ENCODE measurements around the gene FGF21. TPM values are rescaled to one million over a fixed set of nuclear protein-coding genes. Genes with fewer than 3 reads are reported as not detected.

The FGF21 gene
- polyA plus RNA-seq, 2 of the 4 experiments (the other 2 are of a cell fraction): 0.06 TPM; not detected in 1

GRCh38 chr19:48726556-48726955 lies 28.8 kb upstream of the FGF21 start:
- FAIRE-seq (no peak), ATAC-seq (no peak), DNase-seq (ENCODE audit: low read depth in 1 of 2, low spot score in 1 of 2) (peak in 1 of 2 experiments; percentile 65)
- Histone ChIP-seq H3K4me3 (no peak overlapping the region), H3K9me3 (no peaks in the 10 kb centered on the region), H3K27ac (no peak overlapping the region), H3K4me2 (no peak overlapping the region), H3K4me1 (peaks cover 5% of the 10 kb centered on the region; the same call in 1 of the 3 replicates)
- ChIA-PET CTCF (interaction anchor here (2.6 to 6.1 kb wide), 4 partner anchors 11 to 81 kb away, joined by 7 to 69 read pairs (median 24); partner anchors contain the start of gene CA11), POLR2A (no interaction called here)
- 87% methylated on average over 2 of the region's 2 CpGs for WGBS (ENCODE audit: missing lambda C conversion rate)
- TF ChIP-seq TP53 (CRISPR knock-in tag; IDR thresholded peaks at IDR 0.05) (no peak), MAX (IDR thresholded peaks at IDR 0.05) (no peak), ZSCAN20 (CRISPR knock-in tag; IDR thresholded peaks at IDR 0.05) (no peak), NFE2L2 (conservative IDR thresholded peaks at IDR 0.05; ENCODE audit: low read length) (no peak)

- DNase-seq (ENCODE audit: low read depth in 1 of 2, low spot score in 1 of 2) (no peak), FAIRE-seq (no peak), ATAC-seq (no peak)
- H3K4me3 ChIP-seq: no peak overlapping the region
- H3K4me1 ChIP-seq: peaks cover 5% of the 10 kb centered on the region; the same call in 1 of the 3 replicates
- H3K27ac ChIP-seq: no peak overlapping the region
- CTCF ChIA-PET: interaction anchor here (5.4 to 6.1 kb wide), 2 partner anchors 8 to 16 kb away, joined by 31 to 69 read pairs; no protein-coding TSS in a partner anchor
- POLR2A ChIA-PET: no interaction called here
- 86% methylated on average over 44 of the region's 77 CpGs for WGBS (ENCODE audit: missing lambda C conversion rate)
- no peaks in the 10 kb centered on the region for H3K9me3 ChIP-seq
- H3K4me2 ChIP-seq: no peak overlapping the region
- TF ChIP-seq CEBPB (IDR thresholded peaks at IDR 0.05) (no peak), EHMT2 (IDR thresholded peaks at IDR 0.05; ENCODE audit: low read depth) (no peak), RFX5 (IDR thresholded peaks at IDR 0.05) (no peak), FOSB (CRISPR knock-in tag; IDR thresholded peaks at IDR 0.05) (no peak), POLR2AphosphoS2 (conservative IDR thresholded peaks at IDR 0.05; ENCODE audit: low read length) (no peak), CHD2 (IDR thresholded peaks at IDR 0.05; ENCODE audit: low read length, partially characterized antibody) (no peak), ESRRA (IDR thresholded peaks at IDR 0.05; ENCODE audit: borderline replicate concordance, low read length) (no peak), HOXB13 (CRISPR knock-in tag; IDR thresholded peaks at IDR 0.05; ENCODE audit: low read depth) (no peak), EP300 (IDR thresholded peaks at IDR 0.05) (no peak), NPAS2 (CRISPR knock-in tag; IDR thresholded peaks at IDR 0.05; ENCODE audit: borderline replicate concordance) (no peak), NR3C1 (IDR thresholded peaks at IDR 0.05) (no peak), SREBF2 (IDR thresholded peaks at IDR 0.05) (no peak), CBX8 (IDR thresholded peaks at IDR 0.05) (no peak)
Observed at GRCh38 chr19:48728911-48729664, 26.2 kb upstream of the FGF21 start.

GRCh38 chr19:48731452-48731851 lies 23.9 kb upstream of the FGF21 start:
- no peak for ATAC-seq
- CTCF ChIA-PET: interaction anchor here (0.9 to 1.0 kb wide), 2 partner anchors 111 to 815 kb away, joined by 3 to 5 read pairs; no protein-coding TSS in a partner anchor
- no peak overlapping the region for H3K27ac ChIP-seq
- POLR2A ChIA-PET: no interaction called here
- no peak overlapping the region for H3K4me2 ChIP-seq
- FAIRE-seq: no peak
- DNase-seq (ENCODE audit: low read depth in 1 of 2, low spot score in 1 of 2): no peak
- H3K4me3 ChIP-seq: no peak overlapping the region
- H3K9me3 ChIP-seq: no peaks in the 10 kb centered on the region
- TF ChIP-seq HOXA7 (CRISPR knock-in tag; IDR thresholded peaks at IDR 0.05): no peak
- no peak for TF ChIP-seq HOXB5 (CRISPR knock-in tag; IDR thresholded peaks at IDR 0.05)
- no peak for TF ChIP-seq PBX3 (IDR thresholded peaks at IDR 0.05)
- no peak for TF ChIP-seq BCL3 (IDR thresholded peaks at IDR 0.05)
- no peak for TF ChIP-seq POLR2A (IDR thresholded peaks at IDR 0.05; ENCODE audit: low read length)
- TF ChIP-seq PHF8 (IDR thresholded peaks at IDR 0.05; ENCODE audit: borderline replicate concordance, low read depth): no peak
- TF ChIP-seq TP53 (CRISPR knock-in tag; IDR thresholded peaks at IDR 0.05): no peak
- no peak for TF ChIP-seq MAX (IDR thresholded peaks at IDR 0.05)
- no peak for TF ChIP-seq BHLHE40 (IDR thresholded peaks at IDR 0.05; ENCODE audit: low read depth, low read length)
- no peak for TF ChIP-seq ZC3H11A (IDR thresholded peaks at IDR 0.05)
- no peak for TF ChIP-seq KDM1A (IDR thresholded peaks at IDR 0.05; ENCODE audit: low read depth)
- no peak for TF ChIP-seq FOSB (CRISPR knock-in tag; IDR thresholded peaks at IDR 0.05)
- no peak for TF ChIP-seq MYC (IDR thresholded peaks at IDR 0.05; ENCODE audit: borderline replicate concordance, low read length)
- TF ChIP-seq RNF2 (IDR thresholded peaks at IDR 0.05; ENCODE audit: borderline replicate concordance, low read depth): no peak
- TF ChIP-seq MAZ (IDR thresholded peaks at IDR 0.05; ENCODE audit: borderline replicate concordance, low read depth, low read length): no peak
- TF ChIP-seq GATA3 (IDR thresholded peaks at IDR 0.05; ENCODE audit: borderline replicate concordance): no peak
- no peak for TF ChIP-seq HOXB13 (CRISPR knock-in tag; IDR thresholded peaks at IDR 0.05; ENCODE audit: low read depth)
- no peak for TF ChIP-seq RARB (CRISPR knock-in tag; IDR thresholded peaks at IDR 0.05)
- no peak for TF ChIP-seq ZFP36 (IDR thresholded peaks at IDR 0.05; ENCODE audit: borderline replicate concordance, partially characterized antibody)
- 46% methylated on average over 4 of the region's 4 CpGs for WGBS (ENCODE audit: missing lambda C conversion rate)
- 0 out of 3 replicates have a peak, but pooled peaks cover 3% of the 10 kb centered on the region for H3K4me1 ChIP-seq

All from A549 (cell line).